ENCODE measurements around the gene ALOX15. TPM values are rescaled to one million over a fixed set of nuclear protein-coding genes. Genes with fewer than 3 reads are reported as not detected.
"Not testable (repeated sequence)": the region's sequence is repeated elsewhere in the genome, so short reads cannot be mapped to it uniquely, and the experiment has no call there.

ALOX15 gene
- total RNA-seq, 2 donors from 2014 or later = not detected

GRCh38 chr17:4626734-4627256, 14.7 kb downstream of the ALOX15 start:
- WGBS, 2 experiments (ENCODE audit: insufficient coverage in 1 of 2, insufficient read length in 1 of 2) = 82 to 89% methylated on average over 4 of the region's 4 CpGs
- TF ChIP-seq CTCF (conservative IDR thresholded peaks at IDR 0.05) = no peak
- no peak overlapping the region for H3K27ac Mint-ChIP-seq

GRCh38 chr17:4625181-4625617, 16.3 kb downstream of the ALOX15 start:
- Mint-ChIP-seq H3K27me3 (ENCODE audit: insufficient read depth) (peaks cover 17% of the 10 kb centered on the region), H3K27ac (no peak overlapping the region), H3K4me1 (peaks cover 2% of the 10 kb centered on the region), H3K9me3 (no peaks in the 10 kb centered on the region), H3K36me3 (ENCODE audit: low read depth) (no peaks in the 10 kb centered on the region), H3K4me3 (no peak overlapping the region)
- Histone ChIP-seq H3K9me3 (ENCODE audit: control insufficient read depth, low read length) (no peaks in the 10 kb centered on the region), H3K36me3 (ENCODE audit: control insufficient read depth, insufficient read depth, low read length) (no peaks in the 10 kb centered on the region), H3K4me1 (ENCODE audit: control insufficient read depth, insufficient read depth, low read length) (no peaks in the 10 kb centered on the region), H3K27ac (ENCODE audit: low read depth, low read length) (no peak overlapping the region), H3K9ac (ENCODE audit: extremely low read depth, low read length, poor library complexity, severe bottlenecking) (no peak overlapping the region), H3K27me3 (ENCODE audit: control insufficient read depth, insufficient read depth, low read length, poor library complexity, severe bottlenecking) (no peaks in the 10 kb centered on the region), H3K4me3 (ENCODE audit: low read length) (no peak overlapping the region)
- 92 to 94% methylated on average over 7 to 12 of the region's 12 CpGs for WGBS, 2 experiments (ENCODE audit: insufficient coverage in 1 of 2, insufficient read length in 1 of 2)
- DNase-seq = no peak
- TF ChIP-seq CTCF (conservative IDR thresholded peaks at IDR 0.05) = no peak

More at GRCh38 chr17:4626734-4627256, 14.7 kb downstream of the ALOX15 start:
- H3K4me3 Mint-ChIP-seq = no peak overlapping the region
- Histone ChIP-seq H3K27me3 (ENCODE audit: control insufficient read depth, insufficient read depth, low read length, poor library complexity, severe bottlenecking) (no peaks in the 10 kb centered on the region), H3K27ac (ENCODE audit: low read depth, low read length) (no peak overlapping the region), H3K4me1 (ENCODE audit: control insufficient read depth, insufficient read depth, low read length) (no peaks in the 10 kb centered on the region), H3K36me3 (ENCODE audit: control insufficient read depth, insufficient read depth, low read length) (no peaks in the 10 kb centered on the region), H3K9me3 (ENCODE audit: control insufficient read depth, low read length) (no peaks in the 10 kb centered on the region), H3K4me3 (ENCODE audit: low read length) (no peak overlapping the region), H3K9ac (ENCODE audit: extremely low read depth, low read length, poor library complexity, severe bottlenecking) (no peak overlapping the region)
- no peaks in the 10 kb centered on the region for H3K9me3 Mint-ChIP-seq
- no peaks in the 10 kb centered on the region for H3K36me3 Mint-ChIP-seq (ENCODE audit: low read depth)
- H3K27me3 Mint-ChIP-seq (ENCODE audit: insufficient read depth) = peaks cover 17% of the 10 kb centered on the region
- peaks cover 2% of the 10 kb centered on the region for H3K4me1 Mint-ChIP-seq
- DNase-seq = no peak

DNA sequence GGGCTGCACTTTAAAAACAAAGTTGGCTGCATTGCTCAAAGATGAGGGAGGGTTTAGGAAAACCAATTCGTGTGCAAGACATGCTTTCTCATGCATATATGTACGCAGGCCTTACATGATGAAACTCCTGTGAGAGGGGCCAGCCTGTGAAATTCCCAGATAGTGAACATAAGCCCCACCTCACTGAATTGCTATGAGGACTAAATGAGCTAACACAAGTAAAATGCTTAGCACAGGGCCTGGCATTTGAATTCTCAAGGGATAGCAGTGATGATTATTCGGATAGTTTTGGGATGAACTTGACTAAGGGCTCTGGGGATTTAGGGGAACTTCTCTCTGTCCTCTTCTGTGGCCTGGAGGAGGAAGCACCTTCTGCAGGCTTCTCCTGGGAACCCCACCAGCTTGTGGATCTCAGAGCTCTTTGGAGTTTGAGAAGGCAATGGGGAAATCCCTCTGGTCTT, 17.0 kb downstream of the ALOX15 start:
- H3K27me3 Mint-ChIP-seq (ENCODE audit: insufficient read depth) = peaks cover 17% of the 10 kb centered on the region
- DNase-seq; H3K9me3 ChIP-seq (ENCODE audit: control insufficient read depth, low read length); H3K36me3 Mint-ChIP-seq (ENCODE audit: low read depth); H3K9me3 Mint-ChIP-seq; H3K27me3 ChIP-seq (ENCODE audit: control insufficient read depth, insufficient read depth, low read length, poor library complexity, severe bottlenecking); H3K27ac Mint-ChIP-seq; H3K4me1 ChIP-seq (ENCODE audit: control insufficient read depth, insufficient read depth, low read length); H3K4me3 Mint-ChIP-seq; H3K4me1 Mint-ChIP-seq; H3K27ac ChIP-seq (ENCODE audit: low read depth, low read length); H3K9ac ChIP-seq (ENCODE audit: extremely low read depth, low read length, poor library complexity, severe bottlenecking); H3K36me3 ChIP-seq (ENCODE audit: control insufficient read depth, insufficient read depth, low read length); H3K4me3 ChIP-seq (ENCODE audit: low read length): not testable (repeated sequence)
- WGBS, 2 experiments (ENCODE audit: insufficient coverage in 1 of 2, insufficient read length in 1 of 2) = 65% methylated on average over 3 of the region's 3 CpGs

- DNase-seq = no peak
- H3K27me3 Mint-ChIP-seq (ENCODE audit: insufficient read depth) = peaks cover 17% of the 10 kb centered on the region
- 82 to 100% methylated on average over 1 to 2 of the region's 2 CpGs for whole genome bisulfite sequencing, 2 experiments (ENCODE audit: insufficient coverage in 1 of 2, insufficient read length in 1 of 2)
- H3K27me3 ChIP-seq (ENCODE audit: control insufficient read depth, insufficient read depth, low read length, poor library complexity, severe bottlenecking) = no peaks in the 10 kb centered on the region
- no peaks in the 10 kb centered on the region for H3K9me3 Mint-ChIP-seq
- no peaks in the 10 kb centered on the region for H3K36me3 ChIP-seq (ENCODE audit: control insufficient read depth, insufficient read depth, low read length)
- H3K4me1 Mint-ChIP-seq = peaks cover 2% of the 10 kb centered on the region
- H3K36me3 Mint-ChIP-seq (ENCODE audit: low read depth) = no peaks in the 10 kb centered on the region
- H3K4me3 ChIP-seq (ENCODE audit: low read length) = no peak overlapping the region
- no peaks in the 10 kb centered on the region for H3K4me1 ChIP-seq (ENCODE audit: control insufficient read depth, insufficient read depth, low read length)
- H3K27ac Mint-ChIP-seq = no peak overlapping the region
- no peak overlapping the region for H3K9ac ChIP-seq (ENCODE audit: extremely low read depth, low read length, poor library complexity, severe bottlenecking)
- H3K4me3 Mint-ChIP-seq = no peak overlapping the region
- no peak for TF ChIP-seq CTCF (conservative IDR thresholded peaks at IDR 0.05)
- H3K9me3 ChIP-seq (ENCODE audit: control insufficient read depth, low read length) = no peaks in the 10 kb centered on the region
- no peak overlapping the region for H3K27ac ChIP-seq (ENCODE audit: low read depth, low read length)
Observed at GRCh38 chr17:4623249-4623648, 18.2 kb downstream of the ALOX15 start.

Measured in endodermal cell (in vitro differentiated cells).